Embryonic facial prominence (tissue), 1 donor: Measurements from ENCODE around the gene C2CD2.
"Not testable (repeated sequence)": the region's sequence is repeated elsewhere in the genome, so short reads cannot be mapped to it uniquely, and the experiment has no call there.

Experiments
- DNase-seq: peaks from one replicate; pipeline ENCODE4 v3.0.0-alpha.2; 2016; ENCODE audit errors: extremely low spot score

Gene C2CD2

GRCh38 chr21:41975391-41976272 lies 21.8 kb upstream of the C2CD2 start:
- DNase-seq: no peak

- no peak for DNase-seq
Observed at GRCh38 chr21:41974752-41975053, 20.9 kb upstream of the C2CD2 start.

DNA sequence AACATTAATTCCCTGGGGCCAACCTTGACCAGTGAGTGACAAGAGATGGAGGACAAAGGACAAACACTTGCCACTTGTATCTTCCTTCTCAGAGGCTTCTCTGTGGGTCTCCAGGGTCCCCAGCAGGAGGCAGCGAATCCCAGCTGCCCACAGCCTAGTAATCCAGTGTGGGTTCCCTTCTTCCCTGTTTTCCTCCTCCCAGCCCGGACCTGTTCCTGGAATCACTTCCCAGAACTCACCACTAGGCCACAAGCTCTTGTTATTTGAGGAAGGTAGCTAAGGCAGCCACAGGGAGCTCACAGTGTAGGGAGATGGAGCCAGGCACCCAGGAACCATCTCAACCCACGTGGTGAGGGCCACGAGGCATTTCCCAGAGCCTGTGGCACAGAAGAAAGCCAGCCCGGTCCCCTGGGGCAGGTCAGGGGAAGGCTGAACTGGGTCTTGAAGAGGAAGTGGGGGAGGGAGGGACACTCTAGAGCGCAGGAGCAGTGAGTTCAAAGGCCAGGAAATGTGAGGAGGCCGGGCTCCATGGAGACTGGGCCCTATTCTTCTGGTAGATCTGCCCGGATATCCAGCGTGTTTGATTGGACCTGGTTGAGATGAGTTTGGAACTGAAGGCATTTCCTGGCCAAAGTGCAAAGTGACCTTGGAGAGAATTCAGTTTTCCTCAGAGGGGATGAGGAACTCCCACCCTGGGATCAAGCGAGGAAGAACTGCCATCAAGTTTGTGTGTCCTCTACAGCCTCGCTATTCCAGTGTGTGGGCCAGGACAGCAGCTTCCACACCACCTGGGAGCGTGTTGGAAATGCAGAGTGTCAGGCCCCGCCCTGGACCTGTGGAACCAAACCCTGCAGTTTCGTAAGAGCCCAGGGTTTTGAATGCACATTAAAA lies 20.3 kb upstream of the C2CD2 start:
- DNase-seq: no peak

DNA sequence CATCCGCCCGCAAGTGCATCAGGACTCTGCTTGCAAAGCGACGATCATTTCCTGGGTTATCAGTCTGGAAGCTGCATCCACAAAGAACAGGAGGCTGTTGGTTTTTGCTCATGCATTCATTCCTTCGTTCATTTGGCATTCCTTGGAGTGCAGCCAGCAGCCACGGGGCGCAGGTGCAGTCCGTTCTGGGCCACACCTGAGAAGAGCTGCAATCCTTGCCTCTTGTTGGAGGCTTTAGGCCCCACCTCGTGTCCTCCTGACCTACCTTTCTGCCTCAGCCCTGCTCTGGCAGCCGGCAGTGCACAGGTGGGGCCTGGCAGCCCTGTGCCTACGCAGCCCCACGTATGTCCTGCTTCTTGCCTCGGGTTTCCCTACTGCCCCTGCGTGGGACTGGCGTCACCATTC lies 19.6 kb upstream of the C2CD2 start:
- no peak for DNase-seq

DNA sequence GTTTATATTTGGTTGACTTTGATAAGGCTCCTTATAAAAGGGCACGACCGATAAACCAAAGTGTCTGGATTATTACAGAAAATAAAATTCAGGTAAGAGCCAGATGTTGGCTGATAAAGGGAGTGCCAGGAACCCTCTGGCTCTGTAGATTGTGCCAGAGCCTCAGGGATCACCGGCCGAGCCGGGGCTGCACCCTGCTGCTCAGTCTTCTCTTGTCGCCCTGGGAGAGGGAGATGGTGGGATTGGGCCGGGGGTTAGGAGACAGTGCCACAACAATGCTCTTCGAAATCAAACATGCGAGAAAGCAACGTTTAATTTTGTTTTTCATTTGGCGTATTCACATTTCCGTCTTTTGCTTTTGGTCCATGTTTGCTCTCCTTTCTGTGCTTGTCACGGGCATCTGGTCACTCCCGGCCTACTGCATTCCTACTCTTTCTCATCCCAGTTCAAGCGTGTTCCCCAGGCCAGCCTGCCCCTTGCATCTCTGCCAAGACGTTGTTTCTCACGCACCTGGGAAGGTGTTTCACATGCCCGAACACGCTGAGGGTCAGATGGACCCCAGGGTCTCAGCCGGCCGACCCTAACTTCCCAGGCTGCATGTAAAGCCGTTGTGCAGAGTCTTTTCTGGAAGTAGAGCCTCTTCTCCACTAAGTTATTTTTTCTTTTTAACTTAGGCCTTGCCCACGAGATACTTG lies 18.8 kb upstream of the C2CD2 start:
- no peak for DNase-seq

- DNase-seq: no peak
Observed at GRCh38 chr21:41971891-41972290, 18.1 kb upstream of the C2CD2 start.

GRCh38 chr21:41970751-41971653 lies 17.2 kb upstream of the C2CD2 start:
- no peak for DNase-seq

DNA sequence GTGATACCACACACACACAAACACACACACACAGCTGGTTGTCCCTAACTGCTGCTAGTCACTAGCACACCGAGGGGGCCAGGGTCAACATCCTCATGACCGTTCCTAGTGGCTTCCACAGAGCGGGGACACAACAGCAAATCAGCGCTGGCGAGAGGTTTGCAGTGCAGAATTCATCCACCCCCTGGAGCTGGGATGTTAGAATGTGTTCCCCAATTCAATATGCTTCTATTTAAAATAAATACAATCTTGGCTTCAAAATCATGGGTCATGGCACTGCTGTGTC lies 16.2 kb upstream of the C2CD2 start:
- no peak for DNase-seq

- no peak for DNase-seq
Observed at GRCh38 chr21:41967708-41968107, 13.9 kb upstream of the C2CD2 start.

DNA sequence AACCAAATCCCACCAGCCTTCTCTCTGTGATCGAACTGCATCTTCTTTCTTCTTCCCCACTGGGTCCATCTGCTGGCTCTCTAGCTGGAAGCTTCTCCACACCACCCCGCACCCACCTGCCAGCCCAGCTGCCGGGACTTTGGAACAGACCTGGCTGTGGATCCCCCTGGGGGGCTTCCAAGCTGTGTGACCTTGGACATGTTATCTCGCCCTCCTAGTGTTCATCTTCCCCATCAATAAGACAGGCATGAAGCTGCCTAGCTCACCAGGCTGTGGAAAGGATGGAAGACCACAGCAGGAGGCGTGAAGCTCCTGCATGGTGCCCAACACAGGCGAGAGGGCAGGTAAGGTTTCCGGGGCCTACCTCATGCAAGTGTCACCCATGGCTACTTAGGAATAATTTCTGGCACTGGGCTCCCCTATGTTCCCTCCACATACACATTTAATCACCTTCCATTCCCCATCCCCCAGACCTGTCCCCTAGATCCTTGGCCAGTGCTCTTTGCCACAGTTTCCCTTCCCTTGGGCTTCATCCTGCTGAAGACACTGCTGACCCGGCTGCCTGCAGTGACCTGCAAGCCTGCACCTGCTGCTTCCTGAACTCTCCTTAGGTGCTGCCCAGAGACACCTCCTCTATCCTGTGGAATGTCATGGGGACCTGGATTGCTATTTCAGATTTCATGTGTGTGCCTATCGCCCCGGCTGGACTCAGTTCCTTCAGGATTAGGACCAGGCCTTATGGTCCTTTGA lies 13.2 kb upstream of the C2CD2 start:
- DNase-seq: no peak

DNA sequence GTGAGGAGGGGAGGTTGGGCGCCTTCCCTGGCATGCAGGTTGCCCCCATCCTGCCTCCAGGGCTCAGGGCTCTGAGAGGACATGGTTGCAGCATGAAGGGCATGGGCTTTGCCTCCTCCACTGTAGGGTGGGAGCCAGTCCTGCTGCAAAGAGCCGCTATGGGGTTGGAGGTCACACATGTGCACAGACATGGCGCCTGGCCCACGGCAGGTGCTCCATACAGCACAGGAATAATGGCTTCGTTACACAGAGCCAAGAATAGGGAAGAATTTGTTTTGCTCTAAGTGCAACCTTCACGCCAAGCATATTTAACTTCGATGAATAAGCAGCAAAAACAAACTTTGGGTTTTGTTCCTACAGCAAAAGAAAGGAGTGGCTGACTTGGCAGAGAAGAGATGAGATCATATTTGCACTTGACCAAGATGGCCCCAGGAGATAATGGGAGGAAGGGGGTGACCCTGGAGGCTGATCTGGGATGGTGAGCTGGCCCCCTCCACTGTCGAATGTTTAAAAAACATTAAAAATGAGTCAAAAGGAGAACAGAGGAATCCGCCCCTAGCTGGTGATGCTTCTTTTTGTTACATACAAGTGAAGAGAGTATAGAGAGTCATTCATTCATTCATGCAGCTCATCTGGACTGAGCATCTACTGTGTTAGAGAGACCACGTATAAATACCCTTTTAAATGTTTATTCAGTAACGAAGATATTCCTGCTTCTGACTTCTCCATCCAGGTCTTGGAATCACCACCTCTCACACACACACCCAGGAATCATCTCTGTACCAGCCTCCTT lies 12.4 kb upstream of the C2CD2 start:
- no peak for DNase-seq

GRCh38 chr21:41965461-41966013 lies 11.7 kb upstream of the C2CD2 start:
- DNase-seq: no peak

- DNase-seq: no peak
Observed at GRCh38 chr21:41965045-41965444, 11.2 kb upstream of the C2CD2 start.

DNA sequence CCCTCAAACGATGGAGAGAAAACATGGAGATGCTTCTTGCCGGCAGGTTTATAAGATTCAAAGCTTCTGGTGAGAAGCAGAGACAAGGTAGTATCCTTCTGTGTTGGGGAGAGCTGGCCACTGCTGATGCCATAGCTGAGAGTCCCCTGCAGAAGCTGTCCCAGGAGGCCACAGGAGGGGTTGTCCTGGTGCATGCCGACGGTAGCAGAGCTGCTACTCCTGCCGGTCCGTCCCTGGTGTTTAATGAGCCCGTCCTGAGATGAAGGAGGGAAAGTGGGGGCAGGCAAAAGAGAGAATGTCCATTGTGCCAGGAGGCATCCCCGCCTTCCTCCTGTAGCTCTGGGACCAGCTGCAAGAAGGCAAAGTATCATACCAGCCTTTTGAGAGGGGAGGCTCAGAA lies 10.4 kb upstream of the C2CD2 start:
- no peak for DNase-seq

DNA sequence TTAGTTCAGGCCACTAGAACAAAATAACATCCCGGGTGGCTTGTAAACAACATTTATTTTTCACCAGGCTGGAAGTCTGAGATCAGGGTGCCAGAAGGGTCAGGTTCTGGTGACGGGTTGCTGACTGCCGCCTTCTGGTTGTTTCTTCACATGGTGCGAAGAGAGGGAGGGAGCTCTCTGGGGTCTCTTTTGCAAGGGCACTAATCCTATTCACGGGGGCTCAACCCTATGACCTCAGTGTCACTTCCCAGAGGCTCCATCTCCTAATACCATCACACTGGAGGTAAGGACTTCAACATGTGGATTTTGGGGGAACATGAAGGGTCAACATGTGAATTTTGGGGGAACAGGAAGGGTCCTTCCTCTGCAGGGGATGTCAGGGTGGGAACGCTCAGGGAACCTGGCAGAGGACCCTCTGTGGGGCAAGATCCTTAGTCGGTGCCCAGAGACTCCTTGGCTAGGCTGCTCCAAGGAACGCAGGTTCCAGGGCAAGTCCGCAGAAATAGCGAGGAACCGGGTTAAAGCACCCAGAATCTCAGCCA lies 8.7 kb upstream of the C2CD2 start:
- no peak for DNase-seq

DNA sequence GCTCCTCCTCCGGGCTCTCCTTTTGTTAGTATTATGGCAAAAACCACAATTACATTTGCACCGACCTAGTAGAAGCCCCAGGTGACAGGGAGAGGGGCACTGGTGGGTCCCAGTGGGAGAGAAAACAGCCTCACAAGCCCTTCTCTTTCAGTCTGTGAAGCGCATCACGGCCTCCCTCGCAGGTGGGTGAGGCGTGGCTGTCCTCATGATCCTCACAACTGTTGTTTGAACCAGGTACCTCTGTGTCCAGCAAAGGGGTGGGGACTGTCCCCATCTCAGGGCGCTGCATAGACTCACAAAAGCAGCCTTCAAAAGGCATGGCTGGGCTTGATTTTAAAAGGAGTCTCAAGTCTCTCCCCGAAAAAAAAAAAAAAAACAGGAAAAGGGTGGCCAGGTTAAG lies 7.9 kb upstream of the C2CD2 start:
- no peak for DNase-seq

GRCh38 chr21:41961282-41961701 lies 7.5 kb upstream of the C2CD2 start:
- DNase-seq: no peak

- no peak for DNase-seq
Observed at GRCh38 chr21:41960386-41960785, 6.6 kb upstream of the C2CD2 start.

DNA sequence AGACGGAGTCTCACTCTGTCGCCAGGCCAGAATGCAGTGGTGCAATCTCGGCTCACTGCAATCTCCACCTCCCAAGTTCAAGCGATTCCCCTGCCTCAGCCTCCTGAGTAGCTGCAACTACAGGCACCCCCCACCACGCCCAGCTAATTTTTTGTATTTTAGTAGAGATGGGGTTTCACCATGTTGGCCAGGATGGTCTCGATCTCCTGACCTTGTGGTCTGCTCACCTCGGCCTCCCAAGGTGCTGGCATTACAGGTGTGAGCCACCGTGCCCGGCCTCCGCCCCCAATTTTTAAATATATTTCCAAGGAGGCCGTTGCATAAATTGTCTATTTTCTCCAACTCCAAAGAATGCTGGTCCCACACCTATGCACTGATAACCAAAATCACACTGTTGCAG lies 5.9 kb upstream of the C2CD2 start:
- DNase-seq: not testable (repeated sequence)
